SU-DHL-6 (cell line): ENCODE results near the gene TAF11L13.

Experiments used
- EZH2phosphoT487 ChIP-seq: fragments of 200-600 bp; sonication (generic), shearing (Covaris generic); conservative IDR thresholded peaks from 2 replicates; pipeline ENCODE4 v1.6.1; 2018; ENCODE audit warnings: mild to moderate bottlenecking, antibody characterized with exemption, low read length, moderate library complexity, mixed read lengths
- TF ChIP-seq, protein P1 (sequence below): fragments of 200-600 bp; sonication (generic); IDR thresholded peaks from one replicate; pipeline ENCODE4 v1.5.1; 2017; ENCODE audit warnings: antibody characterized with exemption, mild to moderate bottlenecking, low read length, moderate library complexity; ENCODE audit not compliant: insufficient read depth, poor library complexity, severe bottlenecking

DNA sequence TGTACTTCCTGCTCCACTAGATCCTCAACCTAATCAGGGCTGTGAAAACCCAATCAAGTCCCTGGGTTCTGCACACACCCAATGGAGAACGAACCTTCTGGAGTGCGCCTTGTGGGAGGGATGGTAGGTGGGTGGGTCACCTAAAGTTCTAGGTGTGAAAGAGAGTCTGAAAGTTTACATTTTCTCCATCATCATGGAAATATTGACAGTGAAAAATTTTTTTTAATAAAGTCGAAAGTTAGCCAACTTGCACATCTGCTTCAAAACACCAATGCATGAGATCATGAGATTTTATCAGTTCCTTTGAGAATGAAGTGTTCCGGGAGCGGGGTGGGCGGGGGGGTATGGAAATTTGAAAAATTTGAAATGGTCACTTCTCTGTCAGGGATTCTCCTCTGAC lies 24.0 kb downstream of the TAF11L13 start:
- TF ChIP-seq, protein P1, sequence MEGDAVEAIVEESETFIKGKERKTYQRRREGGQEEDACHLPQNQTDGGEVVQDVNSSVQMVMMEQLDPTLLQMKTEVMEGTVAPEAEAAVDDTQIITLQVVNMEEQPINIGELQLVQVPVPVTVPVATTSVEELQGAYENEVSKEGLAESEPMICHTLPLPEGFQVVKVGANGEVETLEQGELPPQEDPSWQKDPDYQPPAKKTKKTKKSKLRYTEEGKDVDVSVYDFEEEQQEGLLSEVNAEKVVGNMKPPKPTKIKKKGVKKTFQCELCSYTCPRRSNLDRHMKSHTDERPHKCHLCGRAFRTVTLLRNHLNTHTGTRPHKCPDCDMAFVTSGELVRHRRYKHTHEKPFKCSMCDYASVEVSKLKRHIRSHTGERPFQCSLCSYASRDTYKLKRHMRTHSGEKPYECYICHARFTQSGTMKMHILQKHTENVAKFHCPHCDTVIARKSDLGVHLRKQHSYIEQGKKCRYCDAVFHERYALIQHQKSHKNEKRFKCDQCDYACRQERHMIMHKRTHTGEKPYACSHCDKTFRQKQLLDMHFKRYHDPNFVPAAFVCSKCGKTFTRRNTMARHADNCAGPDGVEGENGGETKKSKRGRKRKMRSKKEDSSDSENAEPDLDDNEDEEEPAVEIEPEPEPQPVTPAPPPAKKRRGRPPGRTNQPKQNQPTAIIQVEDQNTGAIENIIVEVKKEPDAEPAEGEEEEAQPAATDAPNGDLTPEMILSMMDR = no peak
- TF ChIP-seq EZH2phosphoT487 = no peak
